ENCODE measurements around the gene CFAP97D2.
"Not testable (repeated sequence)": the region's sequence is repeated elsewhere in the genome, so short reads cannot be mapped to it uniquely, and the experiment has no call there.

DNA sequence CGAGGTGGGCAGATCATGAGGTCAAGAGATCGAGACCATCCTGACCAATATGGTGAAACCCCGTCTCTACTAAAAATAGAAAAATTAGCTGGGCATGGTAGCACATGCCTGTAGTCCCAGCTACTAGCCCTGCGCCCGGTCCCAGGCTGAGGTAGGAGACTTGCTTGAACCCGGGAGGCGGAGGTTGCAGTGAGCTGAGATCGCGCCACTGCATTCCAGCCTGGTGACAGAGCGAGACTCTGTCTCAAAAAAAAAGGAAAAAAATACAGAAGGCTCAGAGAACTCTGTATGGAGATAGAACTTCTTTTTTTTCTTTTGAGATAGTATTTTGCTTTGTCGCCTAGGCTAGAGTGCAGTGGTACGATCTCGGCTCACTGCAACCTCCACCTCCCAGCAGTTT, 85.3 kb downstream of the CFAP97D2 start:
- TF ChIP-seq, protein P1, sequence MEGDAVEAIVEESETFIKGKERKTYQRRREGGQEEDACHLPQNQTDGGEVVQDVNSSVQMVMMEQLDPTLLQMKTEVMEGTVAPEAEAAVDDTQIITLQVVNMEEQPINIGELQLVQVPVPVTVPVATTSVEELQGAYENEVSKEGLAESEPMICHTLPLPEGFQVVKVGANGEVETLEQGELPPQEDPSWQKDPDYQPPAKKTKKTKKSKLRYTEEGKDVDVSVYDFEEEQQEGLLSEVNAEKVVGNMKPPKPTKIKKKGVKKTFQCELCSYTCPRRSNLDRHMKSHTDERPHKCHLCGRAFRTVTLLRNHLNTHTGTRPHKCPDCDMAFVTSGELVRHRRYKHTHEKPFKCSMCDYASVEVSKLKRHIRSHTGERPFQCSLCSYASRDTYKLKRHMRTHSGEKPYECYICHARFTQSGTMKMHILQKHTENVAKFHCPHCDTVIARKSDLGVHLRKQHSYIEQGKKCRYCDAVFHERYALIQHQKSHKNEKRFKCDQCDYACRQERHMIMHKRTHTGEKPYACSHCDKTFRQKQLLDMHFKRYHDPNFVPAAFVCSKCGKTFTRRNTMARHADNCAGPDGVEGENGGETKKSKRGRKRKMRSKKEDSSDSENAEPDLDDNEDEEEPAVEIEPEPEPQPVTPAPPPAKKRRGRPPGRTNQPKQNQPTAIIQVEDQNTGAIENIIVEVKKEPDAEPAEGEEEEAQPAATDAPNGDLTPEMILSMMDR (IDR thresholded peaks at IDR 0.05), result not testable (repeated sequence)
- not testable (repeated sequence) for TF ChIP-seq POLR2A (IDR thresholded peaks at IDR 0.05; ENCODE audit: low read depth)
